PC-3 (cell line): Measurements from ENCODE around the gene CLDN20. TPM values are rescaled to one million over a fixed set of nuclear protein-coding genes. Genes with fewer than 3 reads are reported as not detected.

ENCODE experiments used
- ATAC-seq: fragments of 200-7000 bp; cut with Tn5 transposase; 2 replicates; pipeline ENCODE4 v1.9.1; 2020; ENCODE audit warnings: mild to moderate bottlenecking, moderate library complexity
- BruUV-seq: library from RNA; stranded (reverse); fragments of 400-500 nt; replicated peaks from 2 replicates; lab custom pipeline; 2021; lab: Mats Ljungman, UMichigan
- CTCF ChIA-PET: fragments of 300-600 bp; sonication (Branson Sonifier 250); formaldehyde crosslinking; loops from one replicate; lab custom pipeline; 2022; ENCODE audit warnings: antibody characterized with exemption; lab: Charles Lee
- POLR2A ChIA-PET: fragments of 300-600 bp; sonication (Branson Sonifier 250); formaldehyde crosslinking; loops from one replicate; lab custom pipeline; 2022; ENCODE audit warnings: antibody characterized with exemption; ENCODE audit not compliant: unreplicated experiment; lab: Charles Lee
- DNase-seq: peaks from one replicate; pipeline ENCODE4 v3.0.0-alpha.2; 2015
- H2AFZ ChIP-seq: fragments of 300-600 bp; sonication (generic); 2 replicates; pipeline ENCODE4 v1.6.0; 2016; ENCODE audit warnings: antibody characterized with exemption, low read length
- H3F3A ChIP-seq: fragments of 300-600 bp; sonication (generic); one replicate; pipeline ENCODE4 v1.6.0; 2017; ENCODE audit warnings: antibody characterized with exemption, low read length, control low read depth, mild to moderate bottlenecking; ENCODE audit not compliant: unreplicated experiment
- H3K27ac ChIP-seq: fragments of 300-600 bp; sonication (generic); 2 replicates; pipeline ENCODE4 v1.5.1; 2016; ENCODE audit warnings: mild to moderate bottlenecking, low read length
- H3K27me3 ChIP-seq: fragments of 300-600 bp; sonication (generic); 2 replicates; pipeline ENCODE4 v1.6.1; 2016; ENCODE audit warnings: low read length, mixed read lengths
- H3K36me3 ChIP-seq: fragments of 300-600 bp; sonication (generic); 2 replicates; pipeline ENCODE4 v1.6.1; 2016; ENCODE audit warnings: low read depth, mixed run types, low read length, mixed read lengths
- H3K4me1 ChIP-seq: fragments of 300-600 bp; sonication (generic); 2 replicates; pipeline ENCODE4 v1.5.1; 2016; ENCODE audit warnings: low read length; ENCODE audit not compliant: insufficient read depth
- H3K4me2 ChIP-seq: fragments of 300-600 bp; sonication (generic); 2 replicates; pipeline ENCODE4 v1.6.0; 2016; ENCODE audit warnings: low read length
- H3K4me3 ChIP-seq: fragments of 300-600 bp; sonication (generic); 2 replicates; pipeline ENCODE4 v1.5.1; 2016; ENCODE audit warnings: mild to moderate bottlenecking, low read length, mixed read lengths
- H3K79me2 ChIP-seq: fragments of 300-600 bp; sonication (generic); 2 replicates; pipeline ENCODE4 v1.6.1; 2017; ENCODE audit warnings: low read length, mixed read lengths
- H3K9ac ChIP-seq: fragments of 300-600 bp; sonication (generic); 2 replicates; pipeline ENCODE4 v1.6.0; 2016; ENCODE audit warnings: mild to moderate bottlenecking, low read length
- H3K9me2 ChIP-seq: fragments of 300-600 bp; sonication (generic); replicated peaks from 2 replicates; pipeline ENCODE4 v1.6.1; 2016; ENCODE audit warnings: mixed run types, low read length, mixed read lengths
- H3K9me3 ChIP-seq: fragments of 300-600 bp; sonication (generic); 2 replicates; pipeline ENCODE4 v1.6.1; 2016; ENCODE audit warnings: low read length, mixed read lengths
- H4K20me1 ChIP-seq: fragments of 300-600 bp; sonication (generic); 2 replicates; pipeline ENCODE4 v1.6.1; 2016; ENCODE audit warnings: low read length, mixed read lengths
- EZH2 ChIP-seq: fragments of 300-600 bp; sonication (generic); IDR thresholded peaks from one replicate; pipeline ENCODE4 v1.6.1; 2017; ENCODE audit warnings: antibody characterized with exemption, mild to moderate bottlenecking, low read length; ENCODE audit not compliant: unreplicated experiment
- EZH2phosphoT487 ChIP-seq: fragments of 300-600 bp; sonication (generic); IDR thresholded peaks from 2 replicates; pipeline ENCODE4 v1.6.1; 2018; ENCODE audit warnings: mild to moderate bottlenecking, antibody characterized with exemption, low read length, borderline replicate concordance
- intact Hi-C: fragments of 100-400 bp; cut with micrococcal nuclease; formaldehyde crosslinking; loops from 2 replicates; pipeline ENCODE4 v1.9.0; 2023
- total RNA-seq: library from RNA; depleted of rRNA; stranded (reverse); fragments of >200 nt; gene quantifications from 2 replicates; pipeline ENCODE4 v1.2.3, GENCODE V29; 2014
- TF ChIP-seq, protein P1 (sequence below): fragments of 300-600 bp; sonication (generic); conservative IDR thresholded peaks from 2 replicates; pipeline ENCODE4 v1.5.1; 2017; ENCODE audit warnings: antibody characterized with exemption, low read depth, mild to moderate bottlenecking, low read length

Gene CLDN20
- total RNA-seq, 1 experiment from 2014 or later = not detected

GRCh38 chr6:155223646-155224451 is 40.0 kb upstream of the CLDN20 start:
- no peaks in the 10 kb centered on the region for H3F3A ChIP-seq
- no peak overlapping the region for H3K4me3 ChIP-seq
- peak overlapping the region; percentile 31; the same call in 1 of the 2 replicates for H2AFZ ChIP-seq
- BruUV-seq = TSS peak; percentile 71
- H3K4me2 ChIP-seq = peak overlapping the region; percentile 58
- peak; percentile 98 for ATAC-seq
- peak; percentile 93 for DNase-seq
- TF ChIP-seq EZH2phosphoT487 = no peak
- no peak for TF ChIP-seq EZH2
- TF ChIP-seq, protein P1, sequence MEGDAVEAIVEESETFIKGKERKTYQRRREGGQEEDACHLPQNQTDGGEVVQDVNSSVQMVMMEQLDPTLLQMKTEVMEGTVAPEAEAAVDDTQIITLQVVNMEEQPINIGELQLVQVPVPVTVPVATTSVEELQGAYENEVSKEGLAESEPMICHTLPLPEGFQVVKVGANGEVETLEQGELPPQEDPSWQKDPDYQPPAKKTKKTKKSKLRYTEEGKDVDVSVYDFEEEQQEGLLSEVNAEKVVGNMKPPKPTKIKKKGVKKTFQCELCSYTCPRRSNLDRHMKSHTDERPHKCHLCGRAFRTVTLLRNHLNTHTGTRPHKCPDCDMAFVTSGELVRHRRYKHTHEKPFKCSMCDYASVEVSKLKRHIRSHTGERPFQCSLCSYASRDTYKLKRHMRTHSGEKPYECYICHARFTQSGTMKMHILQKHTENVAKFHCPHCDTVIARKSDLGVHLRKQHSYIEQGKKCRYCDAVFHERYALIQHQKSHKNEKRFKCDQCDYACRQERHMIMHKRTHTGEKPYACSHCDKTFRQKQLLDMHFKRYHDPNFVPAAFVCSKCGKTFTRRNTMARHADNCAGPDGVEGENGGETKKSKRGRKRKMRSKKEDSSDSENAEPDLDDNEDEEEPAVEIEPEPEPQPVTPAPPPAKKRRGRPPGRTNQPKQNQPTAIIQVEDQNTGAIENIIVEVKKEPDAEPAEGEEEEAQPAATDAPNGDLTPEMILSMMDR = no peak
- H3K9me3 ChIP-seq = no peaks in the 10 kb centered on the region
- intact Hi-C loops = loop anchor here (1.0 kb wide), 2 partner anchors 23 to 36 kb away; no protein-coding TSS in a partner anchor
- CTCF ChIA-PET = no interaction called here
- H3K79me2 ChIP-seq = no peaks in the 10 kb centered on the region
- H3K36me3 ChIP-seq = no peaks in the 10 kb centered on the region
- H3K9ac ChIP-seq = peak overlapping the region; percentile 53; the same call in 1 of the 2 replicates
- peaks cover 15% of the 10 kb centered on the region for H3K4me1 ChIP-seq
- peak overlapping the region; percentile 90 for H3K27ac ChIP-seq
- H3K9me2 ChIP-seq = no peaks in the 10 kb centered on the region
- H3K27me3 ChIP-seq = no peaks in the 10 kb centered on the region
- POLR2A ChIA-PET = no interaction called here
- H4K20me1 ChIP-seq = no peaks in the 10 kb centered on the region

DNA sequence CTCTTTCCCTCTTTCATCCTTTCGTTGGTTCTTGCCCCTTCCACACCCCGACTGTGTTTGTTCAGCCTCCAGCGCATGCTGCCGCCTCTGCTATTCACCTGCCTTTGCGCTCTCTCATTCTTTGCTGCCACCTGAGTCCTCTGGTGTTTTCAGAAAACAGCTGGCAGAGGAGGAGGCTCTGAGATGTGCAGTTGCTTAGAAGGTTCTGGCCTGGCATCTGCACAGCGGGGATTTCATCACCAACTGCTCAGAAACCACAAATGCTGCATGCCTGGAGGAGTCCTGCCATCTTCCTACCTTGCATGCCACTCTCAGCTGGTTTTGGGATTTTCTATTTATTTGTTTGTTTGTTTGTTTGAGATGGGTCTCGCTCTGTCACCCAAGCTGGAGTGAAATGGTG is 39.2 kb upstream of the CLDN20 start:
- Histone ChIP-seq H3K36me3 (no peaks in the 10 kb centered on the region), H3K9me3 (no peaks in the 10 kb centered on the region), H3K4me3 (no peak overlapping the region), H3K4me2 (0 out of 2 replicates have a peak overlapping the region, but pooled peaks have one; percentile 22), H3K9me2 (no peaks in the 10 kb centered on the region), H3K79me2 (no peaks in the 10 kb centered on the region), H3K27me3 (no peaks in the 10 kb centered on the region), H3K27ac (peak overlapping the region; percentile 90), H3F3A (no peaks in the 10 kb centered on the region), H3K9ac (peak overlapping the region; percentile 31; the same call in 1 of the 2 replicates), H2AFZ (no peak overlapping the region), H3K4me1 (peaks cover 15% of the 10 kb centered on the region), H4K20me1 (no peaks in the 10 kb centered on the region)
- no peak for DNase-seq
- ChIA-PET POLR2A (no interaction called here), CTCF (no interaction called here)
- BruUV-seq = no TSS peak
- intact Hi-C loops = loop anchor here (1.0 kb wide), 2 partner anchors 23 to 36 kb away; no protein-coding TSS in a partner anchor
- ATAC-seq = no peak
- TF ChIP-seq EZH2phosphoT487 (no peak), EZH2 (no peak)
- TF ChIP-seq, protein P1 = no peak

- Histone ChIP-seq H4K20me1 (no peaks in the 10 kb centered on the region), H3K36me3 (no peaks in the 10 kb centered on the region), H3K4me3 (no peak overlapping the region), H3F3A (no peaks in the 10 kb centered on the region), H2AFZ (no peak overlapping the region), H3K4me1 (peaks cover 15% of the 10 kb centered on the region), H3K9ac (no peak overlapping the region), H3K9me3 (no peaks in the 10 kb centered on the region), H3K27me3 (no peaks in the 10 kb centered on the region), H3K4me2 (no peak overlapping the region), H3K79me2 (no peaks in the 10 kb centered on the region), H3K27ac (no peak overlapping the region), H3K9me2 (no peaks in the 10 kb centered on the region)
- BruUV-seq = no TSS peak
- no peak for DNase-seq
- ATAC-seq = no peak
- POLR2A ChIA-PET = no interaction called here
- intact Hi-C loops = no loop called here
- TF ChIP-seq EZH2phosphoT487 (no peak), EZH2 (no peak)
- TF ChIP-seq, protein P1 = no peak
- CTCF ChIA-PET = no interaction called here
These were observed 36.8 kb upstream of the CLDN20 start for GRCh38 chr6:155227046-155227445.
